Thoracic aorta (tissue), 2 donors: ENCODE measurements around the gene AP1B1. TPM values are rescaled to one million over a fixed set of nuclear protein-coding genes. Genes with fewer than 3 reads are reported as not detected.
A peak's percentile ranks its signal among the peaks of the same experiment; 100 is the strongest.

Experiments used
- ATAC-seq: fragments of 150-250 bp; one replicate; pipeline ENCODE4 v1.8.0; 2017; ENCODE audit warnings: low read depth; ENCODE audit not compliant: insufficient number of reproducible peaks, low FRiP score
- DNase-seq: peaks from one replicate; pipeline ENCODE4 v3.0.0-alpha.2; 2020; ENCODE audit warnings: low spot score
- H3K27ac ChIP-seq, 2 donors: fragments of 200-600 bp; sonication (generic); 1 replicate in 1 of 2; 2 replicates in 1 of 2; pipeline ENCODE4 v1.5.1; 2016; ENCODE audit warnings: mild to moderate bottlenecking in 2 of 2, moderate library complexity in 2 of 2
- H3K27me3 ChIP-seq: fragments of 200-600 bp; sonication (generic); replicated peaks from 2 replicates; pipeline ENCODE4 v1.6.0; 2016; ENCODE audit warnings: mild to moderate bottlenecking; ENCODE audit not compliant: insufficient read depth
- H3K36me3 ChIP-seq: fragments of 200-600 bp; sonication (generic); one replicate; pipeline ENCODE4 v1.5.1; 2016
- H3K4me1 ChIP-seq, 2 donors: fragments of 200-600 bp; sonication (generic); 1 replicate in 1 of 2; 2 replicates in 1 of 2; pipeline versions ENCODE4 v1.5.1 to v1.6.0; 2016; ENCODE audit warnings: low read depth in 2 of 2, mild to moderate bottlenecking in 1 of 2; ENCODE audit not compliant: control insufficient read depth in 1 of 2
- H3K4me3 ChIP-seq: fragments of 200-600 bp; sonication (generic); 2 replicates; pipeline ENCODE4 v1.5.1; 2016; ENCODE audit warnings: mild to moderate bottlenecking
- H3K9me3 ChIP-seq: fragments of 200-600 bp; sonication (generic); 2 replicates; pipeline ENCODE4 v1.5.1; 2016
- CTCF ChIP-seq: fragments of 200-600 bp; sonication (generic); IDR thresholded peaks from one replicate; pipeline ENCODE4 v1.5.1; 2019; ENCODE audit warnings: antibody characterized with exemption
- total RNA-seq, 2 donors: library from RNA; depleted of rRNA; stranded (reverse); fragments of >200 nt; gene quantifications; one replicate each; pipeline versions ENCODE4 v1.1.0 to v1.2.3, GENCODE V29; 2016

The AP1B1 gene
- total RNA-seq, 2 donors from 2014 or later, result 59.5 to 73.1 TPM

- no peak overlapping the region for H3K4me3 ChIP-seq
- H3K36me3 ChIP-seq, result no peaks in the 10 kb centered on the region
- no peak for ATAC-seq
Observed at GRCh38 chr22:29320546-29320945, 67.8 kb downstream of the AP1B1 start.

GRCh38 chr22:29319072-29319471, 69.3 kb downstream of the AP1B1 start:
- DNase-seq (no peak), ATAC-seq (no peak)
- TF ChIP-seq CTCF, result no peak

More at GRCh38 chr22:29320546-29320945, 67.8 kb downstream of the AP1B1 start:
- Histone ChIP-seq H3K27ac (no peak overlapping the region), H3K9me3 (no peaks in the 10 kb centered on the region), H3K4me1 (peaks cover 0 to 4% of the 10 kb centered on the region in 2 donors), H3K27me3 (no peaks in the 10 kb centered on the region)
- no peak for DNase-seq
- TF ChIP-seq CTCF, result no peak

GRCh38 chr22:29317827-29318454, 70.4 kb downstream of the AP1B1 start:
- H3K4me1 ChIP-seq, result peaks cover 12 to 26% of the 10 kb centered on the region in 2 donors
- ATAC-seq (no peak), DNase-seq (no peak)
- no peak for TF ChIP-seq CTCF
- H3K27ac ChIP-seq, result no peak overlapping the region
- no peak overlapping the region for H3K4me3 ChIP-seq
- H3K9me3 ChIP-seq, result no peaks in the 10 kb centered on the region
- peaks cover 15% of the 10 kb centered on the region for H3K27me3 ChIP-seq
- H3K36me3 ChIP-seq, result no peaks in the 10 kb centered on the region

More at GRCh38 chr22:29319072-29319471, 69.3 kb downstream of the AP1B1 start:
- Histone ChIP-seq H3K4me3 (no peak overlapping the region), H3K27me3 (peaks cover 9% of the 10 kb centered on the region), H3K36me3 (no peaks in the 10 kb centered on the region), H3K9me3 (no peaks in the 10 kb centered on the region), H3K4me1 (peaks cover 5 to 15% of the 10 kb centered on the region in 2 donors), H3K27ac (no peak overlapping the region)

DNA sequence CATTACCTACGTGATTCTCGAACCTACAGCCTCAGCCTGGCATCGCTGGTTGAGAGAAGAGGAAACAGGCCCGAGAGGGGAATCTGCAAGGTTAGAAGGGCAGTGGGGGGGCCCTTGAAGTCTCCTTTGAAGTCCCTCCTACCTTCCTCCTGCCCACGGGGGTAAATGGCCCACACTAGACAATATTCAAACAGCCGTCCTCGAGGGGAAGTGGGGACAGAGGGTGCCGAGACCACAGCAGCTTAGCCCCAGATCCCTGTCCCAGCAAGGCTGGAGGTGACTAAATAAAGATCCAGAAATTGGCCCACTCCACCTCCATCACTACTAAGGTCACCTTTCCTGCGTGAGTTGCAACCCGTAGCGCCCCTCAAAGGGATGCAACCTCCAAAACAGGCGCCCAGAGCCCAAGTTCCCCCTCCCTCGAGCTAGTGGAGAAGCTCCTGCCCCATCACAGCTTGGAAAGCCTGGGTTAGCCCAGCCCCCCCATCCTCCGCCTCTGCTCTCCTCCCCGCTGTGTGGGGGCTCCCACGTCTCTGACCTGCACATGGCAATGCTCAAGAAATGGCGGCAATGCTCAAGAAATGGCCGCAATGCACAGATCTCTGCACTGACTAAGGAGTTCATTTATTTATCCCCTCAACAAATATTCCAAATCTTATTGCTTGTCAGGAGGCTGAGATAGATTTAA, 72.1 kb downstream of the AP1B1 start:
- Histone ChIP-seq H3K27me3 (peaks cover 15% of the 10 kb centered on the region), H3K4me1 (peaks cover 20 to 37% of the 10 kb centered on the region in 2 donors), H3K4me3 (no peak overlapping the region), H3K36me3 (no peaks in the 10 kb centered on the region), H3K27ac (no peak overlapping the region), H3K9me3 (no peaks in the 10 kb centered on the region)
- TF ChIP-seq CTCF, result no peak
- ATAC-seq, result no peak
- DNase-seq, result no peak

DNA sequence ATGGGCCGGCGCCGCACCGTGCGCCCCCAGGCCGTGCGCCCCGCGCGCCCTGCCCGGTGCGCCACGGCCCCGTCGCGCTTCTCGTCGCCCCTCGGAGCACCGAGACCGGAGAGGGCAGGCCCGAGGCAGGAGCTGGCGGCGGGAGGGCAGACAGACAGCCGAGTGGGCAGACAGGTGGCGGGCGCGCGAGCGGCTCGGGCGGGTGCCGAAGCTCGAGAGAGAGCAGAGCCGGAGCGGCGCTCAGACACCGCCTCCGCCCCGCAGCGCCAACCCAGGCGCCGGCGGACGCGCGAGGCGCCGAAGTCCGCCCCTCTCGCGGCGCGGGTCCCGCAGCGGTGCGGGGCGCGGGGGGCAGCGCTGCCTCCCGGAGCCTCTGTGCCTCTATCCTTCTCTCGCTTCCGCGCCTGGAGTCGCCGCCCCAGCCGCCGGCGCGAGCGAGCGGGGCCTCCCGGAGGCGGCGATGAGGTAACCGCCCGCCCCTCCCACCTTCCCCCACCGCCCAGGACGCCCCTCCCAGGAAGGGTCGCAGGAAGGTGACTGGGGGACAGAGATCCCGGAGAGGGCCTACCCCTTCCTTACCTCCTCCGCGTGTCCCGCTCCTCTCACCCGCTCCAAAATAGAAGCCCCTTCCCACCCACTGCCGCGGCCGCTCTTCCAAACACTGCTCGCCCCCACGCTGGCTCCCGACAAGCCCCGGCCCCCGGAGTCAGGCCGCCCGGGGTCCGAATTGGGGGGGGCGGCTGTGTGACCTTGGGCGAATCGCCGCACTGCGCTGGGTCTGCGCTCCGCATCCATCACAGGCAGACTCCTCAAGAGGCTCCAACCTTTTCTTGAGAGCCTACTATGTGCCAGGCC, 72.9 kb downstream of the AP1B1 start, which contains the start of gene RASL10A:
TSS of gene RASL10A (minus strand) at position 412 of the 855 bp plus-strand sequence. CDS start 451 bp downstream, outside the sequence.
- Histone ChIP-seq H3K4me3 (peak within 1 kb of the TSS; percentile 57), H3K36me3 (no peaks in the 10 kb centered on the region), H3K27me3 (peaks cover 15% of the 10 kb centered on the region), H3K27ac (no peak within 1 kb of the TSS), H3K4me1 (peaks cover 24 to 45% of the 10 kb centered on the region in 2 donors), H3K9me3 (no peaks in the 10 kb centered on the region)
- TF ChIP-seq CTCF, result no peak
- ATAC-seq, result no peak
- DNase-seq, result no peak
